SK-N-SH (cell line): ENCODE data around the gene SLC33A1. TPM values are rescaled to one million over a fixed set of nuclear protein-coding genes. Genes with fewer than 3 reads are reported as not detected.
A peak's percentile ranks its signal among the peaks of the same experiment; 100 is the strongest.

Source experiments
- CTCF ChIA-PET: fragments of 300-600, 350-600 bp; formaldehyde crosslinking; extraction: SDS; loops from one replicate; lab custom pipeline; 2021; lab: Yijun Ruan, JAX
- POLR2A ChIA-PET: fragments of 350-600 bp; sonication (Branson Sonifier 250); formaldehyde crosslinking; extraction: SDS; loops from one replicate; lab custom pipeline; 2020; ENCODE audit warnings: antibody characterized with exemption, inconsistent platforms; lab: Yijun Ruan, JAX
- DNase-seq: peaks from one replicate; pipeline ENCODE4 v3.0.0; 2012
- H2AFZ ChIP-seq: fragments of 200-600 bp; sonication (generic); 2 replicates; pipeline ENCODE4 v1.8.1; 2016; ENCODE audit warnings: antibody characterized with exemption, mild to moderate bottlenecking, low read depth
- H3F3A ChIP-seq: fragments of 200-600 bp; sonication (generic); replicated peaks from 2 replicates; pipeline ENCODE3; 2016; ENCODE audit warnings: antibody characterized with exemption, mild to moderate bottlenecking; ENCODE audit not compliant: insufficient read depth
- H3K27ac ChIP-seq, 2 experiments: fragments of 200-500 bp in 1 of 2; fragments of 200-600 bp in 1 of 2; sonication (Bioruptor generic) in 1 of 2; sonication (generic), shearing (Covaris generic) in 1 of 2; 2 replicates each; pipeline versions ENCODE4 v1.5.1 to v1.6.1; 2014 to 2016; ENCODE audit warnings: low read depth in 2 of 2, inconsistent platforms in 1 of 2, low read length in 1 of 2, mild to moderate bottlenecking in 1 of 2, mixed read lengths in 1 of 2
- H3K27me3 ChIP-seq: fragments of 200-600 bp; sonication (generic), shearing (Covaris generic); 2 replicates; pipeline ENCODE4 v1.6.1; 2016; ENCODE audit warnings: mixed run types; ENCODE audit not compliant: insufficient read depth
- H3K36me3 ChIP-seq, 2 experiments: fragments of 200-500 bp in 1 of 2; fragments of 200-600 bp in 1 of 2; sonication (Bioruptor generic) in 1 of 2; sonication (generic) in 1 of 2; replicated peaks in 1 of 2; 2 replicates each; pipeline versions ENCODE3 to v1.5.1; 2014 to 2016; ENCODE audit warnings: low read length in 1 of 2, mild to moderate bottlenecking in 1 of 2; ENCODE audit not compliant: insufficient read depth in 2 of 2, control insufficient read depth in 1 of 2
- H3K4me1 ChIP-seq, 2 experiments: fragments of 200-500 bp in 1 of 2; fragments of 200-600 bp in 1 of 2; sonication (Bioruptor generic) in 1 of 2; sonication (generic), shearing (Covaris generic) in 1 of 2; 2 replicates each; pipeline versions ENCODE4 v1.5.1 to v1.6.1; 2014 to 2016; ENCODE audit warnings: low read depth in 1 of 2, low read length in 1 of 2, mixed run types in 1 of 2; ENCODE audit not compliant: insufficient read depth in 2 of 2, control insufficient read depth in 1 of 2
- H3K4me2 ChIP-seq: fragments of 200-600 bp; sonication (generic), shearing (Covaris generic); 2 replicates; pipeline ENCODE4 v1.6.1; 2017; ENCODE audit warnings: mixed run types
- H3K4me3 ChIP-seq, 2 experiments: fragments of 200-500 bp in 1 of 2; fragments of 200-600 bp in 1 of 2; sonication (Bioruptor generic) in 1 of 2; sonication (generic), shearing (Covaris generic) in 1 of 2; 2 replicates each; pipeline versions ENCODE4 v1.5.1 to v1.8.1; 2014 to 2016; ENCODE audit warnings: low read depth in 2 of 2, inconsistent platforms in 1 of 2, low read length in 1 of 2, mild to moderate bottlenecking in 1 of 2, mixed read lengths in 1 of 2, moderate library complexity in 1 of 2
- H3K79me2 ChIP-seq: fragments of 200-600 bp; sonication (generic); 2 replicates; pipeline ENCODE4 v1.8.1; 2017; ENCODE audit warnings: mild to moderate bottlenecking; ENCODE audit not compliant: insufficient read depth
- H3K9ac ChIP-seq: fragments of 200-600 bp; sonication (generic); 2 replicates; pipeline ENCODE4 v1.6.1; 2017; ENCODE audit warnings: mixed run types
- H3K9me2 ChIP-seq: fragments of 200-600 bp; sonication (generic); 2 replicates; pipeline ENCODE4 v1.6.1; 2017; ENCODE audit warnings: mixed run types
- H3K9me3 ChIP-seq: fragments of 200-600 bp; sonication (generic); 2 replicates; pipeline ENCODE4 v1.6.1; 2017; ENCODE audit warnings: mixed run types, mild to moderate bottlenecking, moderate library complexity
- H4K20me1 ChIP-seq: fragments of 200-600 bp; sonication (generic); 2 replicates; pipeline ENCODE4 v1.6.1; 2017; ENCODE audit warnings: mild to moderate bottlenecking, mixed run types; ENCODE audit not compliant: insufficient read depth
- ELF1 ChIP-seq: IDR thresholded peaks from 2 replicates; pipeline ENCODE4 v1.4.0; 2012
- EP300 ChIP-seq, 2 experiments: IDR thresholded peaks; 2 replicates each; pipeline versions ENCODE4 v1.4.0 to v1.6.1; 2012; ENCODE audit warnings: borderline replicate concordance in 1 of 2, low read depth in 1 of 2, low read length in 1 of 2
- EZH2phosphoT487 ChIP-seq: fragments of 200-600 bp; sonication (generic); IDR thresholded peaks from 2 replicates; pipeline ENCODE4 v1.6.1; 2017; ENCODE audit warnings: low read depth, mixed run types, mild to moderate bottlenecking, antibody characterized with exemption, moderate library complexity, borderline replicate concordance
- FOXJ3 ChIP-seq: sonication (generic); formaldehyde crosslinking; IDR thresholded peaks from 2 replicates; pipeline ENCODE4 v1.5.1; 2020; ENCODE audit warnings: mild to moderate bottlenecking, missing genetic modification reagents
- JUND ChIP-seq: IDR thresholded peaks from 2 replicates; pipeline ENCODE4 v1.4.0; 2012
- MAX ChIP-seq: IDR thresholded peaks from 2 replicates; pipeline ENCODE4 v1.4.0; 2012; ENCODE audit warnings: low read depth
- NFIC ChIP-seq: IDR thresholded peaks from 2 replicates; pipeline ENCODE4 v1.4.0; 2012; ENCODE audit warnings: borderline replicate concordance
- NRF1 ChIP-seq: IDR thresholded peaks from 2 replicates; pipeline ENCODE4 v1.6.1; 2012; ENCODE audit warnings: low read depth, mild to moderate bottlenecking, low read length
- RAD21 ChIP-seq: IDR thresholded peaks from 2 replicates; pipeline ENCODE4 v1.6.1; 2012; ENCODE audit warnings: mild to moderate bottlenecking, low read length
- SIN3A ChIP-seq: IDR thresholded peaks from 2 replicates; pipeline ENCODE4 v1.6.1; 2012; ENCODE audit warnings: low read depth, mild to moderate bottlenecking, low read length, moderate library complexity, borderline replicate concordance
- TEAD4 ChIP-seq: IDR thresholded peaks from 2 replicates; pipeline ENCODE4 v1.4.0; 2012; ENCODE audit warnings: mild to moderate bottlenecking, borderline replicate concordance; ENCODE audit not compliant: insufficient read depth
- WGBS: methylation state at CpG from one replicate; pipeline ENCODE4 v1.1.6; 2017; ENCODE audit warnings: low lambda C conversion rate; 5-methylcytosine and 5-hydroxymethylcytosine counted together
- polyA plus RNA-seq, 3 experiments: library from polyadenylated mRNA; depleted of rRNA; stranded (reverse); fragments of >200 nt; gene quantifications; 2 replicates each; pipeline ENCODE4 v1.2.3, GENCODE V29; 2012
- TF ChIP-seq, protein P1 (sequence below): IDR thresholded peaks from 2 replicates; pipeline ENCODE4; 2012
- TF ChIP-seq, protein P2 (sequence below): IDR thresholded peaks from 2 replicates; pipeline ENCODE4 v1.4.0; 2012; ENCODE audit warnings: low read depth, borderline replicate concordance
- TF ChIP-seq, protein P3 (sequence below): fragments of 200-600 bp; sonication (generic); IDR thresholded peaks from 2 replicates; pipeline ENCODE4 v1.6.1; 2017; ENCODE audit warnings: antibody characterized with exemption, mild to moderate bottlenecking, moderate library complexity

SLC33A1 gene
- polyA plus RNA-seq, 1 of the 3 experiments (the other 2 are of a cell fraction), result 10.3 TPM

GRCh38 chr3:155872904-155873646 is 18.8 kb upstream of the SLC33A1 start:
- 84% methylated on average over 8 of the region's 8 CpGs for WGBS
- no peaks in the 10 kb centered on the region for H3K27me3 ChIP-seq
- no peak for TF ChIP-seq NFIC
- TF ChIP-seq, protein P1, sequence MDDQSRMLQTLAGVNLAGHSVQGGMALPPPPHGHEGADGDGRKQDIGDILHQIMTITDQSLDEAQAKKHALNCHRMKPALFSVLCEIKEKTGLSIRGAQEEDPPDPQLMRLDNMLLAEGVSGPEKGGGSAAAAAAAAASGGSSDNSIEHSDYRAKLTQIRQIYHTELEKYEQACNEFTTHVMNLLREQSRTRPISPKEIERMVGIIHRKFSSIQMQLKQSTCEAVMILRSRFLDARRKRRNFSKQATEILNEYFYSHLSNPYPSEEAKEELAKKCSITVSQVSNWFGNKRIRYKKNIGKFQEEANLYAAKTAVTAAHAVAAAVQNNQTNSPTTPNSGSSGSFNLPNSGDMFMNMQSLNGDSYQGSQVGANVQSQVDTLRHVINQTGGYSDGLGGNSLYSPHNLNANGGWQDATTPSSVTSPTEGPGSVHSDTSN, result no peak
- TF ChIP-seq EZH2phosphoT487, result no peak
- TF ChIP-seq MAX, result no peak
- no peak for TF ChIP-seq FOXJ3 (CRISPR knock-in tag)
- TF ChIP-seq TEAD4, result no peak
- TF ChIP-seq, protein P2, sequence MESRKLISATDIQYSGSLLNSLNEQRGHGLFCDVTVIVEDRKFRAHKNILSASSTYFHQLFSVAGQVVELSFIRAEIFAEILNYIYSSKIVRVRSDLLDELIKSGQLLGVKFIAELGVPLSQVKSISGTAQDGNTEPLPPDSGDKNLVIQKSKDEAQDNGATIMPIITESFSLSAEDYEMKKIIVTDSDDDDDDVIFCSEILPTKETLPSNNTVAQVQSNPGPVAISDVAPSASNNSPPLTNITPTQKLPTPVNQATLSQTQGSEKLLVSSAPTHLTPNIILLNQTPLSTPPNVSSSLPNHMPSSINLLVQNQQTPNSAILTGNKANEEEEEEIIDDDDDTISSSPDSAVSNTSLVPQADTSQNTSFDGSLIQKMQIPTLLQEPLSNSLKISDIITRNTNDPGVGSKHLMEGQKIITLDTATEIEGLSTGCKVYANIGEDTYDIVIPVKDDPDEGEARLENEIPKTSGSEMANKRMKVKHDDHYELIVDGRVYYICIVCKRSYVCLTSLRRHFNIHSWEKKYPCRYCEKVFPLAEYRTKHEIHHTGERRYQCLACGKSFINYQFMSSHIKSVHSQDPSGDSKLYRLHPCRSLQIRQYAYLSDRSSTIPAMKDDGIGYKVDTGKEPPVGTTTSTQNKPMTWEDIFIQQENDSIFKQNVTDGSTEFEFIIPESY, result no peak
- no peak for TF ChIP-seq EP300 (IDR thresholded peaks at IDR 0.05; ENCODE audit: borderline replicate concordance in 1 of 2, low read depth in 1 of 2, low read length in 1 of 2)
- no peak for TF ChIP-seq JUND
- TF ChIP-seq RAD21, result no peak
- no peak for TF ChIP-seq SIN3A
- TF ChIP-seq, protein P3, sequence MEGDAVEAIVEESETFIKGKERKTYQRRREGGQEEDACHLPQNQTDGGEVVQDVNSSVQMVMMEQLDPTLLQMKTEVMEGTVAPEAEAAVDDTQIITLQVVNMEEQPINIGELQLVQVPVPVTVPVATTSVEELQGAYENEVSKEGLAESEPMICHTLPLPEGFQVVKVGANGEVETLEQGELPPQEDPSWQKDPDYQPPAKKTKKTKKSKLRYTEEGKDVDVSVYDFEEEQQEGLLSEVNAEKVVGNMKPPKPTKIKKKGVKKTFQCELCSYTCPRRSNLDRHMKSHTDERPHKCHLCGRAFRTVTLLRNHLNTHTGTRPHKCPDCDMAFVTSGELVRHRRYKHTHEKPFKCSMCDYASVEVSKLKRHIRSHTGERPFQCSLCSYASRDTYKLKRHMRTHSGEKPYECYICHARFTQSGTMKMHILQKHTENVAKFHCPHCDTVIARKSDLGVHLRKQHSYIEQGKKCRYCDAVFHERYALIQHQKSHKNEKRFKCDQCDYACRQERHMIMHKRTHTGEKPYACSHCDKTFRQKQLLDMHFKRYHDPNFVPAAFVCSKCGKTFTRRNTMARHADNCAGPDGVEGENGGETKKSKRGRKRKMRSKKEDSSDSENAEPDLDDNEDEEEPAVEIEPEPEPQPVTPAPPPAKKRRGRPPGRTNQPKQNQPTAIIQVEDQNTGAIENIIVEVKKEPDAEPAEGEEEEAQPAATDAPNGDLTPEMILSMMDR, result no peak
- no peak for TF ChIP-seq NRF1
- no peak for TF ChIP-seq ELF1
- no peaks in the 10 kb centered on the region for H3K9me2 ChIP-seq
- H3K4me2 ChIP-seq, result peak overlapping the region; percentile 98
- H3K79me2 ChIP-seq, result peaks cover 75% of the 10 kb centered on the region
- H3K4me3 ChIP-seq, result peak overlapping the region in 1 of 2 experiments; percentile 96; a peak in 1 of 4 replicates
- peaks cover 8 to 13% of the 10 kb centered on the region in 2 experiments; a peak in 3 of 4 replicates for H3K4me1 ChIP-seq
- H3K9ac ChIP-seq, result peak overlapping the region; percentile 96; the same call in 1 of the 2 replicates
- H3K9me3 ChIP-seq, result no peaks in the 10 kb centered on the region
- POLR2A ChIA-PET, result no interaction called here
- peaks cover 9% of the 10 kb centered on the region for H3F3A ChIP-seq
- CTCF ChIA-PET, result no interaction called here
- no peak overlapping the region for H3K27ac ChIP-seq
- H4K20me1 ChIP-seq, result peaks cover 54% of the 10 kb centered on the region
- DNase-seq, result no peak
- H2AFZ ChIP-seq, result no peak overlapping the region
- H3K36me3 ChIP-seq, result no peaks in the 10 kb centered on the region
